Measurements from ENCODE around the gene HGF.

HGF gene

DNA sequence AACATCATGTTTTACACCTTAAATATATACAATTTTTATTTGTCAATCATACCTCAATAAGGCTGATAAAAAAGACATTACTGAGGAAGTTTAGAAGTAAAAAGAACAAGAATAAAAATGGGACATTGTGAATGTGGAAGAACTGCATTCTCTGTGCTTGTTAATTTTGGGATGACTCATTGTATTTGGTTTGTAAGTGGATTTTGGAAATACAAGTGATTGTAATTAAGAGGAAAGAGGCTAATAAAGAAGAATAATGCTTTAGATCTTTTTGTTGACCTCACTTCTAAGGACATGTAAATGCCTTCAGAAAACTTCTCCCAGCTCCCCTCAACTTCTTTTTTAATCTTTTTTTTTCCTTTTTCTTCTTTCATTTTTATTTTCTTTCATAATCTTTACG is 76.0 kb downstream of the HGF start:
- Mint-ChIP-seq H3K4me3 (no peak overlapping the region), H3K4me1 (peaks cover 17% of the 10 kb centered on the region), H3K27me3 (ENCODE audit: low read depth) (no peaks in the 10 kb centered on the region), H3K27ac (no peak overlapping the region), H3K9me3 (no peaks in the 10 kb centered on the region), H3K36me3 (ENCODE audit: low read depth) (no peaks in the 10 kb centered on the region)
- TF ChIP-seq, protein P1, sequence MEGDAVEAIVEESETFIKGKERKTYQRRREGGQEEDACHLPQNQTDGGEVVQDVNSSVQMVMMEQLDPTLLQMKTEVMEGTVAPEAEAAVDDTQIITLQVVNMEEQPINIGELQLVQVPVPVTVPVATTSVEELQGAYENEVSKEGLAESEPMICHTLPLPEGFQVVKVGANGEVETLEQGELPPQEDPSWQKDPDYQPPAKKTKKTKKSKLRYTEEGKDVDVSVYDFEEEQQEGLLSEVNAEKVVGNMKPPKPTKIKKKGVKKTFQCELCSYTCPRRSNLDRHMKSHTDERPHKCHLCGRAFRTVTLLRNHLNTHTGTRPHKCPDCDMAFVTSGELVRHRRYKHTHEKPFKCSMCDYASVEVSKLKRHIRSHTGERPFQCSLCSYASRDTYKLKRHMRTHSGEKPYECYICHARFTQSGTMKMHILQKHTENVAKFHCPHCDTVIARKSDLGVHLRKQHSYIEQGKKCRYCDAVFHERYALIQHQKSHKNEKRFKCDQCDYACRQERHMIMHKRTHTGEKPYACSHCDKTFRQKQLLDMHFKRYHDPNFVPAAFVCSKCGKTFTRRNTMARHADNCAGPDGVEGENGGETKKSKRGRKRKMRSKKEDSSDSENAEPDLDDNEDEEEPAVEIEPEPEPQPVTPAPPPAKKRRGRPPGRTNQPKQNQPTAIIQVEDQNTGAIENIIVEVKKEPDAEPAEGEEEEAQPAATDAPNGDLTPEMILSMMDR (IDR thresholded peaks at IDR 0.05; ENCODE audit: unreplicated experiment in 3 of 3): no peak

GRCh38 chr7:81693080-81693479 is 76.8 kb downstream of the HGF start:
- Mint-ChIP-seq H3K36me3 (ENCODE audit: low read depth) (no peaks in the 10 kb centered on the region), H3K9me3 (no peaks in the 10 kb centered on the region), H3K27me3 (ENCODE audit: low read depth) (no peaks in the 10 kb centered on the region)

GRCh38 chr7:81692146-81692905 is 77.5 kb downstream of the HGF start:
- TF ChIP-seq, protein P1 (IDR thresholded peaks at IDR 0.05; ENCODE audit: unreplicated experiment in 3 of 3): no peak

More at GRCh38 chr7:81693080-81693479, 76.8 kb downstream of the HGF start:
- Mint-ChIP-seq H3K4me1 (peaks cover 22% of the 10 kb centered on the region), H3K4me3 (no peak overlapping the region), H3K27ac (no peak overlapping the region)
- TF ChIP-seq, protein P1 (IDR thresholded peaks at IDR 0.05; ENCODE audit: unreplicated experiment in 3 of 3): no peak

DNA sequence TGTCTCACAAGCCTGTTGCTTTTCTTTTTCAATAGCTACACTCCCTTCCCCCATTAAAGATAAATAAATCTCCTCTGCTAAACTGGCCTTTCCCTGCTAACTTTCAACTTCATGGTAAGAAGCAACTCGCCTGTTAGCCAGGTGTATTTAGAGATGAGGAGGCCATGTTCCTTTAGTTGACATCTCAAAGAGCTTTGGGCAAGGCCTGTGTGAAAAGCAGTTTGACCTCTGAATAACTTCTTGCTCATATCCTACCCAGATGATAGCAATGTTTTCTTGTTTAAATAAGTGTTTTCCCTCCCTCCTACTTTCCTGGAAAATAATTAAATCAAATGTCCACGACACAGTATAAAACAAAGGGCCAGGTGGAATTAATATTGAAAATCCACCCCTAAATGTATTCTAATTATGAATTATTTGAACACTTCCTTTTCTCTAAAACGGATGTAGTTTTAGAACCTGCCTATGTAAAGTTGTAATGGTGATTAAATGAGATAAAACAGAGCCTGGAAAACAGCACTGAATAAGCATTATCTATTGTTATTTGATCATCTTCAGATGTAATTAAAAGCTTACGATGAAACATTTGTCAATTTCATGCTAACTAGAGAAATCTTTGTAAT is 78.5 kb downstream of the HGF start:
- peak overlapping the region in 2 of 3 experiments; percentile 46 to 58 for H3K27ac Mint-ChIP-seq

More at GRCh38 chr7:81692146-81692905, 77.5 kb downstream of the HGF start:
- Mint-ChIP-seq H3K9me3 (no peaks in the 10 kb centered on the region), H3K27me3 (ENCODE audit: low read depth) (no peaks in the 10 kb centered on the region), H3K4me1 (peaks cover 22% of the 10 kb centered on the region), H3K4me3 (no peak overlapping the region), H3K36me3 (ENCODE audit: low read depth) (no peaks in the 10 kb centered on the region), H3K27ac (no peak overlapping the region)

GRCh38 chr7:81690688-81691087 is 79.2 kb downstream of the HGF start:
- Mint-ChIP-seq H3K9me3 (no peaks in the 10 kb centered on the region), H3K27ac (peak overlapping the region in 2 of 3 experiments; percentile 2 to 48), H3K4me3 (no peak overlapping the region), H3K36me3 (ENCODE audit: low read depth) (no peaks in the 10 kb centered on the region), H3K27me3 (ENCODE audit: low read depth) (no peaks in the 10 kb centered on the region), H3K4me1 (peaks cover 22% of the 10 kb centered on the region)
- TF ChIP-seq, protein P1 (IDR thresholded peaks at IDR 0.05; ENCODE audit: unreplicated experiment in 3 of 3): no peak

More for the DNA sequence above, 78.5 kb downstream of the HGF start:
- no peaks in the 10 kb centered on the region for H3K9me3 Mint-ChIP-seq
- H3K36me3 Mint-ChIP-seq (ENCODE audit: low read depth): no peaks in the 10 kb centered on the region
- H3K4me3 Mint-ChIP-seq: peak overlapping the region in 1 of 3 experiments; percentile 16
- TF ChIP-seq, protein P1 (IDR thresholded peaks at IDR 0.05; ENCODE audit: unreplicated experiment in 3 of 3): no peak
- H3K27me3 Mint-ChIP-seq (ENCODE audit: low read depth): no peaks in the 10 kb centered on the region
- peaks cover 22% of the 10 kb centered on the region for H3K4me1 Mint-ChIP-seq
